GDM1 (cell line): ENCODE results near the gene SAMD4B.
A peak's percentile ranks its signal among the peaks of the same experiment; 100 is the strongest.

Experiments used
- DNase-seq: peaks from one replicate; lab custom pipeline; 2025; lab: John Stamatoyannopoulos, UW

The SAMD4B gene

GRCh38 chr19:39409208-39410016 is 67.2 kb downstream of the SAMD4B start:
- peak; percentile 38 for DNase-seq

GRCh38 chr19:39410017-39410830 is 68.0 kb downstream of the SAMD4B start:
- DNase-seq: peak; percentile 50

DNA sequence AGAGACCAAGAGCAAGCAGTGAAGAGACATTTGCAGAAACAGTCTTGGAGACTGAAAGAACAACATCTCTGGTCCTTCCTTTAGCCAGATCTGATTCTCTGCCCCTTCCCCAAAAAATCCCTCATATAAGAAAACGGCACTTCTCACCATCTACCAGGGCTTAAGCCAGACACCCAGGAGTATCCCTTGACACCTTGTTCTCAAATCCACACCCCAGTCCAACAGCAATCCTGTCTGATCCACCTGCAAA is 68.5 kb downstream of the SAMD4B start:
- no peak for DNase-seq

- no peak for DNase-seq
These were observed 69.0 kb downstream of the SAMD4B start for GRCh38 chr19:39411081-39411831.

- peak; percentile 84 for DNase-seq
These were observed 69.5 kb downstream of the SAMD4B start for GRCh38 chr19:39411832-39412099.

DNA sequence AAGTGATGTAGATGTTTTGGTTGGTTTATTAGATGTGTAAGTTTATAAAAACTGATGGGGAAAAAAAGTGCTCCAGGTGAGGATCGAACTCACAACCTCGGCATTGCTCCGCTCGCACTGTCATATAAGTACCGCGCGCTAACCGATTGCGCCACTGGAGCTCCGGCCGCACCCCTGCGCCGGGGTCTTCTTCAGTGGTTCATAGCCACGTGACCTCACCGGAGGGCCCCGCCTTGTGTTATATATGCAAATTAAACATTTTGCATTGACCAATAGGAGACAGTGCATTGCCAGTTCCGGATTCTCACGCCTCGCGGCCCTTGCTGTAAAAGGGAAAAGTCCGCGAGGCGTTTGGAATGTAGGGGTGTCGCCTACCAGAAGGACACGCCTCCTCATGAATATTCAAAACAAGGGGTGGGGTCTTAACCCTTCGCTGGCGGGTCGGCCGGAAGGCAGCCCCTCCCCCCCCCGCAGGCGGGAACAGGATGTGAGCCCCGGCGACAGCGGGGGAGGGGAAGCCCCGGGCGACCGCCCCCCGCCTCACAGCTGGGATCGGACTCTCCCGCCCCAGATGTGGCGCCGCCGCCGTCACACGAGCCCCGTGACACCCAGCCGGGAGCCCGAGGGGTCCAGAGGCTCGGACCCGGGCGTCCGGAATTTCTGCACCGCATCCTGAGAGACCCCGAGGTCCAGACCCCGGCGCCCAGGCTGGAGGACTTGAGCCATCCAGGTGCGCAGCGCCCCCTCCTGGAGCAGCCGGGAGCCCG is 70.1 kb downstream of the SAMD4B start, which contains the start of gene PLEKHG2:
Gene PLEKHG2, plus strand, starts transcription at position 570 of the 767 bp plus-strand sequence. CDS start 1,418 bp downstream, outside the sequence.
- peak; percentile 98 for DNase-seq

DNA sequence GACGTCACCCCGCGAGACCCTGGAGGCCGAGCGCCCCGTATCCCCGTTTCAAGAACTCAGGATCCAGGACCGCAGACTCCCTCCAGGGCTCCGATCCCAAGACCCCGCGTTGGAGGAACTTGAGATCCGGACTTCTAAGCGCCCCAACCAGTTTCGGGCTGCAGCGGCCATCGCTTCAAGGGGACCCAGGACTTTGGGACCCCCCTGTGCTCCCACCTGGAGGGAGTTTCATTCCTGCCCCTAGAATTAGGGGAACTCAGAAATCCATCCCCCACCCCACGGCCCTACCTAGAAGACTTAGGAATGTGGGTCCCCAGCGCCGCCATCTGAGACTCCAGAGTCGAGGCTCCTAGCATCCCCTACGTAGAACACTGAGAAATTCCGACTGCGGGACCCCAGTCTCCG is 70.6 kb downstream of the SAMD4B start:
- DNase-seq: no peak

DNA sequence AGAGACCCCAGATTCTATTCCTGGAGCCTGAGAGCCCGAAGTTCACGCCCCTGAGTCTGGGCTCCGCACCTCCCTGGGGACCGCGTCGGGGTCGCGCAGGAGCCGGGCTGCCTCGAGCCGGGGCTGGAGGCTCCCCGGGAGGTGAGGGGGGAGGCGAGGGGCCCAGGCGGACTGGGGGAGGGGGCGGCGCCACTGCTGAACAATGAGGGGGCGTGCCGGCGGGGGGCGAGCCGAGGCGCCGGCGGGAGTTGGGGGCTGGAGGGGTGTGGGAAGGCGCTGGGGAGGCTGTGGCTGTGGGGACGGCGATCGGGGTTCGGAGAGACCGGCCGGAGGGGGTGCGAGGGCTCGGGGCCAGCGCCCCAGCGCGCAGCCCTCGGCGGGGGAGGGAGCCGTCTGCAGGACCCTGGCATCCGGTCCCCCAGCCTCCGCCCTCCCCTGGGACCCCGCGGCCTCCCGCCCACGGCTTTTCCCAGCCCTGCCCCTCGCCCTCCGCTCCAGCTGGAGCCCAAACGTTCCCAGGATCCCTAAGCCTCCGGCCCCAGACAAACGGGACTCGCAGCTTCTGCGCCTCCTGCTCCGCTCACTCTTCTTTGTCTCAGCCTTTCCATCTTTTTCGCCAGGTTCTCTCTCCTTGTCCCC is 71.2 kb downstream of the SAMD4B start:
- DNase-seq: peak; percentile 17

GRCh38 chr19:39413911-39414608 is 71.8 kb downstream of the SAMD4B start:
- no peak for DNase-seq

- DNase-seq: no peak
These were observed 73.2 kb downstream of the SAMD4B start for GRCh38 chr19:39415111-39416046.

DNA sequence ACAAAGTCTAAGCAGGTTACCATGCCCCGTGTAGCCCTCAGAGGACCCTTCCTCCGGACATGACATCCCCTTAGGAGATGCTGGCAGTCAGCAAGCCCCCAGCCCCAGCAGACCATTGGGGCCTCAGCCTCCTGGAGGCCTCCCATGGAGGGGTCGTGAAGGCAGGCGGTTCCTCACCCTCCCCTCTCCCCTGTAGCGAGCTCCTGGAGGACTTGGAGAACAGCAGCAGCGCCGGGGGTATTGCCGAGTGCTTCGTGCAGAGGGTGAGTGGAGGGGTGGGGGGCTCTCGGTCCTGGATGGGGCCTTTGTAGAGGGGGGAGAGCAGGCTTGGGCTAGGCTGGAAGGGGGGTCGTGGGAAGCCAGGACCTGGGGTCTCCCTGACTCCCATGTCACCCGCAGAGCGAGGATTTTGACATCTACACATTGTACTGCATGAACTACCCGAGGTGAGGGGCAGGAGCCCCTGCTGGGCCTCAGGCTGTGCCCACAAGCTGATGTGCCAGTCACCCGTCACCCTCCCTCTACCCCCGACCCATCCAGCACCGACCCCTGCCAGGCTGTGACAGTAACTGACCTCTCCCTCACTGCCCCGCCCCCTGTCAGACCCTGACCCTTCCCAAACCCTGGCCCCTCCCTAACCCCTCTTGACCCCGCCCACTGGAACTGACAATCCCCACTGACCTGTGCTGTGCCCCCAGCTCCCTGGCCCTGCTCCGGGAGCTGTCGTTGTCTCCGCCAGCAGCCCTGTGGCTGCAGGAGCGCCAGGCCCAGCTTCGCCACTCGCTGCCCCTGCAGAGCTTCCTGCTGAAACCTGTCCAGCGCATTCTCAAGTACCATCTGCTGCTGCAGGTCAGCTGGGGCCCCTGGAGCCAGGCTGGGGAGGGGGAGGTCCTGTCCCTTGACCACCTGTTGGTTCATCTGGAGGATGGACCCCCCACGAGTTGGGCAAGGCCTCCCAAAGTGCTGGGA is 74.2 kb downstream of the SAMD4B start:
- DNase-seq: no peak

DNA sequence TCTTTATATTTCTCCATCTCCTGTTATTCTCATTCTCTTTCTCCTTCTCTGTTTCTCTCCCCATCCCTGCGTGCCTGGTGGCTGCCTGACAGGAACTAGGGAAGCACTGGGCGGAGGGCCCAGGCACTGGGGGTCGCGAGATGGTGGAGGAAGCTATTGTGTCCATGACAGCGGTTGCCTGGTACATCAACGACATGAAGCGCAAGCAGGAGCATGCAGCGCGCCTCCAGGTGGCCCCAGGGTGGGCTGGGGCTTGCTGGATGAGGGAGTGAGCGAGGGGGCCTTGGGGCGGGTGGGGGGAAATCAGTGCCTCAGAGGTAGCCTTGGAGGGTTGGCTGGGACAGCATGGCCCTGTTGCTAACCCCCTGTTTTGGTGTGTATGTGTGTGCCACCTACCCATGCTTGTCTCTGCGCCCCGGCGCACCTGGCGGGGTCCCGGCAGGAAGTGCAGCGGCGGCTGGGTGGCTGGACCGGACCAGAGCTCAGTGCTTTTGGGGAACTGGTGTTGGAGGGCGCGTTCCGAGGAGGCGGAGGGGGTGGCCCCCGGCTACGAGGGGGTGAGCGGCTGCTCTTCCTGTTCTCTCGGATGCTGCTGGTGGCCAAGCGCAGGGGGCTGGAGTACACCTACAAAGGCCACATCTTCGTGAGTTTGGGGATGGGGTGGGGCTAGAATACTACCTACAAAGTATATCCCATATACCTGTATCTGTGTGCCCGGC is 75.4 kb downstream of the SAMD4B start:
- no peak for DNase-seq

DNA sequence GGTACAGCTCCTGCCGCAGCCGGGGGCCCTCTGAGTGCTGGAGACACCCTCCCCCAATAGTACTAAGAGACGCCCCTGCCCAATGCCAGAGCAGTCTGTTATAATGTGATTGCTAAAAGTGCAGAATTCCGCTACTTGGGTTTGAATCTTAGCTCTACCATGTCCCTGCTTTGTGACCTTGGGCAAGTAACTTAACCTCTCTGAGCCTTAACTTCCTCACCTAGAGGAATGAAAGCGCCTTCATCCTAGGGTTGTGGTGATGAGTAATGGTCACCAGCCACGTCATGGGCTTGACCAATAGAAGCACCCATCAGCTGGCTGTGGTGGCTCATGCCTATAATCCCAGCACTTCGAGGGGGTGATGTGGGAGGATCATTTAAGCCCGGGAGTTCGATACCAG is 76.8 kb downstream of the SAMD4B start:
- DNase-seq: no peak

DNA sequence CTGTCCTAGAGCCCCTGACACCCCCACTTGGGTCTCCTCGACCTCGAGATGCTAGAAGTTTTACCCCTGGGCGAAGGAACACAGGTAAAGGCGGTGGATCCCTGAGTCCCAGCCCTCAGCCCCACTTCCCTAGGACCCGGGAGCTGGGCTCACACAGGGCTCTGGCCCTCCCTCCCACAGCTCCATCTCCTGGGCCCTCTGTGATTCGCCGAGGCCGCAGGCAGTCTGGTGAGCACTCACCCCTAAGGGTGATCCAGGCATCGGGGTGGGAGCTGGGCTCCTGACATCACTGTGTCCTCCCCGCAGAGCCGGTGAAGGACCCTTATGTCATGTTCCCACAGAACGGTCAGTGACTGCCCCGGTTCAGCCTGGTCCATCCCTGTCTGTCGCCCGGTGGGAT is 78.5 kb downstream of the SAMD4B start:
- DNase-seq: no peak

DNA sequence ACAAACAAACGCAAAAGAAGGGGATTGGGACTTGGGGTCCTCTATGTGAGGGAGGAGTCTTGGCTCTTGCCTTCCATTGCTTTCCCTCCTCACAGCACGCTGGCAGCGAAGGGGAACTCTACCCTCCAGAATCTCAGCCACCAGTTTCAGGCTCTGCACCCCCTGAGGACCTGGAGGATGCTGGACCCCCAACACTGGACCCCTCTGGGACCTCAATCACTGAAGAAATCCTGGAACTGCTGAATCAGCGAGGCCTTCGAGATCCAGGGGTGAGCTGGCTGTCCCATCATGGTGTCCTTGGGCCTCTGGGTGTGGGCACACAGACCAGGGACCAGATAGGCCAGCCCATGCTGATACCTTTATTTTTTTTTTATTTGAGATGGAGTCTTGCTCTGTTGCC is 79.8 kb downstream of the SAMD4B start:
- no peak for DNase-seq

DNA sequence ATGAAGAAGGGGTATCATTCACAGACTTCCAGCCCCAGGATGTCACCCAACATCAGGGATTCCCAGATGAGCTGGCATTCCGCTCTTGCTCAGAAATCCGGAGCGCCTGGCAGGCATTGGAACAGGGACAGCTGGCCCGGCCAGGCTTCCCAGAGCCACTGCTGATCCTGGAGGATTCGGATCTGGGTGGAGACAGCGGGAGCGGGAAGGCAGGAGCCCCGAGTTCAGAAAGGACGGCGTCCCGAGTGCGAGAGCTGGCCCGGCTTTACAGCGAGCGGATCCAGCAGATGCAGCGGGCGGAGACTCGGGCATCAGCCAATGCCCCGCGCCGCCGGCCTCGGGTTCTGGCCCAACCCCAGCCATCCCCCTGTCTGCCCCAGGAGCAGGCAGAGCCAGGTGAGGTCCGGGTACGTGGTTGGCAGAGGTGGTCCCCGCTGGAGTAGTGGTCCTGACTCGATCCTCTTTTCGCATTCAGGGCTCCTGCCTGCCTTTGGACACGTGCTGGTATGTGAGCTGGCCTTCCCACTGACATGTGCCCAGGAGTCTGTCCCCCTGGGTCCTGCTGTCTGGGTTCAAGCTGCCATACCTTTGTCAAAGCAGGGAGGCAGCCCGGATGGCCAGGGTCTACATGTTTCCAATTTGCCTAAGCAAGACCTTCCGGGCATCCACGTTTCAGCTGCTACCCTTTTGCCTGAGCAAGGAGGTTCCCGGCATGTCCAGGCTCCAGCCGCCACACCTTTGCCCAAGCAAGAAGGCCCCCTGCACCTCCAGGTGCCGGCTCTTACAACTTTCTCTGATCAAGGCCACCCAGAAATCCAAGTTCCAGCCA is 81.3 kb downstream of the SAMD4B start:
- no peak for DNase-seq

DNA sequence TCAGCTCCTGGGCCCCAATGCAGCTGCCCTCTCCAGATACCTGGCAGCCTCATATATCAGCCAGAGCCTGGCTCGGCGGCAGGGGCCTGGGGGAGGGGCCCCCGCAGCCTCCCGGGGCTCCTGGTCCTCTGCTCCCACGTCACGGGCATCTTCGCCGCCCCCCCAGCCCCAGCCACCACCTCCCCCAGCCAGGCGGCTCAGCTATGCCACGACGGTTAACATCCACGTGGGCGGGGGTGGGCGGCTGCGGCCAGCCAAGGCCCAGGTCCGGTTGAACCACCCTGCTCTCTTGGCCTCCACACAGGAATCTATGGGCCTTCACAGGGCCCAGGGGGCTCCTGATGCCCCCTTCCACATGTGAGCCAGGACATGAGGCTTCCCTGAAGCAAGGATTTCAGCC is 82.7 kb downstream of the SAMD4B start:
- no peak for DNase-seq
